KBM-7 (cell line): ENCODE results near the gene CITED4.
A peak's percentile ranks its signal among the peaks of the same experiment; 100 is the strongest.
"Not testable (repeated sequence)": the region's sequence is repeated elsewhere in the genome, so short reads cannot be mapped to it uniquely, and the experiment has no call there.

Experiments used
- DNase-seq: peaks from one replicate; pipeline ENCODE4 v3.0.0-alpha.2; 2015
- in situ Hi-C: fragments of 300-500 bp; cut with MboI; formaldehyde crosslinking; loops from 2 replicates; pipeline ENCODE4 v1.14.3; 2020; ENCODE audit warnings: low sequenced_read_pairs, low pct_unique_long_range_greater_than_20kb, mixed read lengths

CITED4 gene, protein sequence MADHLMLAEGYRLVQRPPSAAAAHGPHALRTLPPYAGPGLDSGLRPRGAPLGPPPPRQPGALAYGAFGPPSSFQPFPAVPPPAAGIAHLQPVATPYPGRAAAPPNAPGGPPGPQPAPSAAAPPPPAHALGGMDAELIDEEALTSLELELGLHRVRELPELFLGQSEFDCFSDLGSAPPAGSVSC

GRCh38 chr1:40862008-40862863 is at the start of gene CITED4:
CITED4 (minus strand) TSS chr1:40862363; CDS start chr1:40862127, 236 bp downstream.
- peak; percentile 94 for DNase-seq
- in situ Hi-C loops = no loop called here

GRCh38 chr1:40911105-40911504 is 48.9 kb upstream of the CITED4 start:
- in situ Hi-C loops = no loop called here
- DNase-seq = no peak

- in situ Hi-C loops = no loop called here
- no peak for DNase-seq
Observed at GRCh38 chr1:40909281-40909680, 47.1 kb upstream of the CITED4 start.

DNA sequence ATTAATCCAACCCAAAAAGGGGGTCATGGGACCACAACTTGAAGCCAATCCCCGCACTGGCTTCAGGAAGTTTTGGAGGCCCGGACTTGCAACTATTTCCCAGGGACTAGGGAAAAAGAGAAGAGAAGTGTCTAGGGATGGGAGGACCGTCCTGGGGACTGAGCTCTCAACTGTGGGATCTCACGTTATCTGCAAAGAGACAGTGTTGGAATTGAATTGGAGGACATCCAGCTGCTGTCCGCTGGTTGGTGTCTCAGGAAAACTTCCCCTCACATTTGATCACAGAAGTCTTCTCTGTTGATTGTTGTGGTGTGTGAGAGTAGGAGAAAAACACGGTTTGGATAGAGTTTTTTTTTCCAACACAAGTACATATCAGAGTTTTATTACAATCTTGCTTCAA is 46.2 kb upstream of the CITED4 start:
- DNase-seq = no peak
- in situ Hi-C loops = no loop called here

DNA sequence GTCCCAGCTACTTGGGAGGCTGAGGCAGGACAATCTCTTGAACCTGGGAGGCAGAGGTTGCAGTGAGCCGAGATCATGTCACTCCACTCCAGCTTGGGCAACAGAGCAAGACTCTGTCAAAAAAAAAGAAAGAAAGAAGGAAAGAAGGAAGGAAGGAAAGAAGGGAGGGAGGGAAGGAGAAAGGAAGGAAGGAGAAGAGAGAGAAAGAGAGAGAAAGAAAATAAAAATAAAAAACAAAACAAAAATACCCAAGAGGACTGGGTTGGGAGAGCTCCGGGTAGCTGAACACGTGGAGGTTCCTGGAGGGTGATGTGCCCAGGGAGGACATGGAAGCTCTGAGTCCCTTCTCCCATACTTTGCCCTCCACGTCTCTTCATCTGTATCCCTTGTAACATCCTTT is 45.7 kb upstream of the CITED4 start:
- in situ Hi-C loops = no loop called here
- no peak for DNase-seq

DNA sequence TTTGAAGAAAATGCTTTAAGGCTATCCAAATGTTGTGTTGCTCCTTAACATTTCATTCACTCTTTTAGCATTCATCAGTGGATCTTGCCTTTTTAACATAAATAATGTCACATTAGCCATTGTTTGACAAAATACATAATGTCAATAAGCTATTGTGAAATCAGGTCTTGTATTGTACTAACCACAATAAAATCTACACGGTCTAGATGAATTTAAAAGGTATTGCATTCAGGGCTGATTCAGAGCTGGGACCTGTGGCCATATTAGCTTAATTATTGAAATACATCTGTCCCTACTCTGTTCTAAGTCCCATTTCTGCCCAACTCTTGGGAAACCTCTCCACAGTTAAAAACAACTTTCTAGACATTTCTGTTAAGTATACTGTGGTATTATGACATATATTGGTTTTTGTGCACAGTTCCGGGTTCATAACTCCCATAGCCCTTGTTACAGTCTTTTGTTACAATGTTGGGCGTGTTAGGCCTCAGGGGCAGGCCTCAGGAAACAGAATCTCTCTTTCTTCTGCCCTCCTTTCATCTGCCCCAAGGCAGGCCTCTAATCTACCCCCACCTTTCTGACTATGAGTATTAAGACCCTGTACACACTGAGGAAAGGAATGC is 44.7 kb upstream of the CITED4 start:
- in situ Hi-C loops = no loop called here
- DNase-seq = no peak

DNA sequence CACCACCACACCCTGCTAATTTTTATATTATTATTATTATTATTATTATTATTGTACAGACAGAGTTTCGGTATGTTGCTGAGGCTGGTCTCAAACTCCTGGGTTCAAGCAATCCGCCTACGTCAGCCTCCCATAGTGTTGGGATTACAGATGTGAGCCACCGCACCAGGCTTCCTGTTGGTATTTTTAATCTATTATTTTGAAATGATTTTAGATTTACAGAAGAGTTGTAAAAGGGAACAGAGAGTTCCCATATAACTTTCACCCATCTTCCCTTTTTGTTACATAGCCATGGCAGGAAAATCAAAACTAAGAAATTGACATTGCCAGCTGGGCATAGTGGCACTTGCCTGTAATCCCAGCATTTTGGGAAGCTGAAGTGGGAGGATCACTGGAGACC is 42.9 kb upstream of the CITED4 start:
- in situ Hi-C loops = no loop called here
- DNase-seq = no peak

GRCh38 chr1:40903106-40903505 is 40.9 kb upstream of the CITED4 start:
- no peak for DNase-seq
- in situ Hi-C loops = no loop called here

GRCh38 chr1:40901886-40902852 is 40.0 kb upstream of the CITED4 start:
- no peak for DNase-seq

DNA sequence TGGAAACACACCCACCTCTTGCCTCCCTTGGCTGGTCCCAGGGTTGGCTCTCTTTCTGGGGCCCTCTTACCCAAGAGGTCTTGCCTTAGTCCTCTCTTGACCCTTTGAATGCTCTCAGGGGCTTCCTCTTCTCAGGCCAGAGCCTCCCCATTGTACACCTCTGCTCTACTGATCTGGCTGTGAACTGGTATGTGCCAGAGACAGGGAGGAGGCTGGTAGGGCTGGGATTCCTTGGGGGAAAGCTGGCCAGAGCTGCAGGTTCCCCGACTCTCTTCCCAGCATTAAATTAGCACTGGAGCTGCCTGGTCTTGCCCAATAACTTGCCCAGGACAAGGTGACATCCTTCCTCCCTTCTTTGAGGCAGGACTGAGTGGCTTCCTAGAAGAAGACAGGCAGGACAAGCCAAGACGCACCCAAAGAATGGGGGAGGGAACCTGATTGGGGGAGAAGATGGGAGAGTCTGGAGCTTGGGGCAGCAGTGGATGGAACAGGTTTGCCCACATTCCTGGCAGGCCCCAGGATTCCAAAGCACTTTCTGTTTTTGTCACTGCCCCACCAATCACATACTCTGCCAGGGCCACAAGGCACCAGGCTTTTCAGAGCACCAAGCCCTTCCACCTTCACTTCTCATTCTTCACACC is 37.2 kb upstream of the CITED4 start:
- in situ Hi-C loops = no loop called here
- no peak for DNase-seq

More at GRCh38 chr1:40901886-40902852, 40.0 kb upstream of the CITED4 start:
- in situ Hi-C loops = no loop called here

DNA sequence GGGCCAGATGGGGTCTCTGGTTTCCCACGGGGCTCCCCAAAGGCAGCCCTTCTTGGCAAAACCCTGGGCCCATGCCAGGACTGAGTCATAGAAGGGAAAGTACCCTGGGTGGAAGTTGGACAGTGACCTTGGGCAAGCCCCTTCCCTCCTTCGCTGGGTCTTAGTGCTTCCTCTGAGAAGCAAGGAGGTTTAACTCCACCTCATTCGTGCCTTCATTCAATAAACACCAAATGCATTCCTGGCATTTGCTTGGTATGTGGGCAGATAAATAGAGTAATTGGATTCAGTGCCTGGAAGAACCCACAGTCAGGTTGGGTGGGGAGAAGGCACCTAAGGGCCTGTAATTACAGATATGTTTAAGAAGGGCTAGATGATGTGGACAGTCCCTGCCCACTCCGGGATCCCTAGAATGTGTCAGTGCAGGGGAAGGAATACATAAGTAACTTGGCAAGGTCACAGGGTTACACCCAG is 36.3 kb upstream of the CITED4 start:
- DNase-seq = no peak
- in situ Hi-C loops = no loop called here

DNA sequence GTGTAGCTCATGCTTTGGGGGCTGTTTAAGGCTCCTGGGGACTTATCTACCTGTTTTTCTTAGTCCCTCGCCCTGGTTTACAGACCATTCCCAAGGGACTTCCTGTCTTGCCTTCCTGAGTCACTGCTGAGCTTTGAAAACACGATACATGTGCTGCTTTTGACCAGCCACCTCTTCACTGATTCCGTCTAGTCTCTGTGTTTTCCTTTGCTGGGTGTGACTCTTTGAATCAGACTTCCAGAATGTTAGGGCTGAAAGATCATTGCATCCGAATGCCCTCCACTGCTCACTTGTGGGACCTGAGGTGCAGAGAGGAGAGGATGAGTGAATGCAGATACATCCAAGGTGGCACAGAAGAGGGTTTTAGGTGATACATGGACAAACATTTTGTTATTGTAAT is 35.4 kb upstream of the CITED4 start:
- in situ Hi-C loops = no loop called here

DNA sequence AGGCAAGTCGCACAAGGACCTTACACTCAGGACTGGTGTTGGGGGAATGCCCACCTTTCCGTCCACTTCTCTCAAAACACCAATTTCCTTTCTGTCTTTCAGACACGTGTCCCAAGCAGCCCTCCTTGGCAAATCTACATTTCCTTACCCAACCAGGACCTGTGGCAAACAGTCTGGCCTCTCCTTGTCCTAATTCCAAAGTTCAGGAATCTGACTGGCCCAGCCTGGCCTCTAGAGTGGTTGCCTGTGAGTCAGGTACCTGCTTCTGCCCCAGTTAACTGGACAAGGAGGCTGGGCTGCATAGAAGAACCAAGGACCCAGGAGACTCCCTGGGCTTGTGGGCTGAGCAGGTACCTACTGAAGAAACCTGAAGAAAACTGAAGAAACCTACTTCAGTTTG is 34.3 kb upstream of the CITED4 start:
- no peak for DNase-seq
- in situ Hi-C loops = no loop called here

More for the DNA sequence above, 35.4 kb upstream of the CITED4 start:
- DNase-seq = no peak

GRCh38 chr1:40895601-40896000 is 33.4 kb upstream of the CITED4 start:
- in situ Hi-C loops = no loop called here
- no peak for DNase-seq

DNA sequence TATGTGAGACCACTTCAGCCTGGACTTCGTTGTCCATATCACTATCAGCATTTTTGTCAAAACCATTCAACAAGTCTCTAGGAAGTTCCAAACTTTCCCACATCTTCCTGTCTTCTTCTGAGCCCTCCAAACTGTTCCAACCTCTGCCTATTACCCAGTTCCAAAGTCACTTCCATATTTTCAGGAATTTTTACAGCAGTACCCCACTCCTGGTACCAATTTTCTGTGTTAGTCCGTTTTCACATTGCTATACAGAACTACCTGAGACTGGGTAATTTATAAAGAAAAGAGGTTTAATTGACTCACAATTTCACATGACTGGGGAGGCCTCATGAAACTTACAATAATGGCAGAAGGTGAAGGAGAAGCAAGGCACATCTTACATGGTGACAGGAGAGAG is 32.7 kb upstream of the CITED4 start:
- in situ Hi-C loops, DNase-seq: not testable (repeated sequence)

- no peak for DNase-seq
- in situ Hi-C loops = no loop called here
Observed at GRCh38 chr1:40894455-40894854, 32.3 kb upstream of the CITED4 start.

- in situ Hi-C loops = no loop called here
- DNase-seq = no peak
Observed at GRCh38 chr1:40893946-40894345, 31.8 kb upstream of the CITED4 start.

DNA sequence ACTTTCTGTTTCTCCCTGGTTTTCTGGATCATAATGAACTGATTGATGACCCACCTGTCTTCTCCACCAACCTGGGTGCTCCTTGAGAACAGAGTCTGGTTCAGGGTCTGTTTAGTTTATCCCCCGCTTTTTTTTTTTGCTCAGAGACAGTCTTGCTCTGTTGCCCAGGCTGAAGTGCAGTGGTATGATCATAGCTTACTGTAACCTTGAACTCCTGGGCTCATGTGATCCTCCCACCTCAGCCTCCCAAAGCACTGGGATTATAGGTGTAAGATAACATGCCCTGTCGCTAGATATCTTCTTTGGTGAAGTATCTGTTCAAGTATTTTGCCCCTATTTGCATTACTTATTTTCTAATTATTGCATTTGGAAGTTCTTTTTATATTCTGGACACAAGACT is 30.2 kb upstream of the CITED4 start:
- in situ Hi-C loops = no loop called here
- no peak for DNase-seq

DNA sequence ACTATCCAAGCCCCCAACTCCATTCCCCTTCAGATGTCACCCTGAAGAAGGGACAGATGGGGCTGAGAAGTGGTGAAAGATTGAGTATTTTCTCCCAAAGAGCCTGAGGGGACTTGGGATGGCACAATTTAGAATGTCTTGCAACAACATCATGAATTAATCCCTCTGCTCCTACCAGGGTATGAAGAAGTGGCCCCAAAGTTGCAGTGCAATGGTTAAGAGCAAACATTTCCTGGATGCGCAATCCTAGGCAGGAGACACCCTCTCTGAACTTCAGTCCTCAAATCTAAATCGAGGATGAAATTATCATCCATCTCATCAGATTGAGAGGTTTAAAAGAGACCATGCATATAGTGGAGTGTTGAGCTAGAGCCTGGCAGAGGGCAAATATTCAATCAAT is 28.6 kb upstream of the CITED4 start:
- no peak for DNase-seq
- in situ Hi-C loops = no loop called here
